ENCODE measurements around the gene BRPF3.

GRCh38 chr6:36178544-36178943, 18.0 kb upstream of the BRPF3 start:
- no peak for TF ChIP-seq CTCF (IDR thresholded peaks at IDR 0.05)
- TF ChIP-seq POLR2A (IDR thresholded peaks at IDR 0.05): no peak

Measured in Peyer's patch (tissue), 4 donors.